Measurements from ENCODE around the gene TRIM24.
"Not testable (repeated sequence)": the region's sequence is repeated elsewhere in the genome, so short reads cannot be mapped to it uniquely, and the experiment has no call there.

TRIM24 gene

GRCh38 chr7:138499340-138499739, 39.3 kb downstream of the TRIM24 start:
- Mint-ChIP-seq H3K36me3 (ENCODE audit: low read depth) (peaks cover 29% of the 10 kb centered on the region), H3K4me1 (ENCODE audit: low read depth) (no peaks in the 10 kb centered on the region), H3K27me3 (ENCODE audit: low read depth) (no peaks in the 10 kb centered on the region), H3K4me3 (no peak overlapping the region), H3K9me3 (peaks cover 10% of the 10 kb centered on the region), H3K27ac (no peak overlapping the region)

GRCh38 chr7:138500303-138500702, 40.2 kb downstream of the TRIM24 start:
- H3K27ac Mint-ChIP-seq; H3K9me3 Mint-ChIP-seq; H3K4me1 Mint-ChIP-seq (ENCODE audit: low read depth); H3K27me3 Mint-ChIP-seq (ENCODE audit: low read depth); H3K4me3 Mint-ChIP-seq: not testable (repeated sequence)
- H3K36me3 Mint-ChIP-seq (ENCODE audit: low read depth) = peaks cover 31% of the 10 kb centered on the region

GRCh38 chr7:138500892-138501291, 40.8 kb downstream of the TRIM24 start:
- no peaks in the 10 kb centered on the region for H3K27me3 Mint-ChIP-seq (ENCODE audit: low read depth)
- peaks cover 10% of the 10 kb centered on the region for H3K9me3 Mint-ChIP-seq
- no peak overlapping the region for H3K27ac Mint-ChIP-seq
- no peaks in the 10 kb centered on the region for H3K4me1 Mint-ChIP-seq (ENCODE audit: low read depth)
- no peak overlapping the region for H3K4me3 Mint-ChIP-seq
- peaks cover 34% of the 10 kb centered on the region for H3K36me3 Mint-ChIP-seq (ENCODE audit: low read depth)

- Mint-ChIP-seq H3K27me3 (ENCODE audit: low read depth) (no peaks in the 10 kb centered on the region), H3K27ac (no peak overlapping the region), H3K9me3 (peaks cover 10% of the 10 kb centered on the region), H3K4me3 (no peak overlapping the region), H3K4me1 (ENCODE audit: low read depth) (peaks cover 5% of the 10 kb centered on the region), H3K36me3 (ENCODE audit: low read depth) (peaks cover 35% of the 10 kb centered on the region)
These were observed 42.1 kb downstream of the TRIM24 start for GRCh38 chr7:138502023-138502767.

- peaks cover 36% of the 10 kb centered on the region for H3K36me3 Mint-ChIP-seq (ENCODE audit: low read depth)
- no peak overlapping the region for H3K4me3 Mint-ChIP-seq
- no peak overlapping the region for H3K27ac Mint-ChIP-seq
- H3K9me3 Mint-ChIP-seq = no peaks in the 10 kb centered on the region
- H3K27me3 Mint-ChIP-seq (ENCODE audit: low read depth) = no peaks in the 10 kb centered on the region
- H3K4me1 Mint-ChIP-seq (ENCODE audit: low read depth) = peaks cover 11% of the 10 kb centered on the region
These were observed 45.4 kb downstream of the TRIM24 start for GRCh38 chr7:138505361-138505873.

- Mint-ChIP-seq H3K4me1 (ENCODE audit: low read depth) (peaks cover 11% of the 10 kb centered on the region), H3K36me3 (ENCODE audit: low read depth) (peaks cover 44% of the 10 kb centered on the region), H3K4me3 (no peak overlapping the region), H3K27me3 (ENCODE audit: low read depth) (no peaks in the 10 kb centered on the region), H3K27ac (no peak overlapping the region), H3K9me3 (peaks cover 3% of the 10 kb centered on the region)
These were observed 46.7 kb downstream of the TRIM24 start for GRCh38 chr7:138506764-138507163.

- Mint-ChIP-seq H3K9me3 (peaks cover 5% of the 10 kb centered on the region), H3K4me1 (ENCODE audit: low read depth) (peaks cover 11% of the 10 kb centered on the region), H3K27ac (no peak overlapping the region), H3K4me3 (no peak overlapping the region), H3K36me3 (ENCODE audit: low read depth) (peaks cover 52% of the 10 kb centered on the region), H3K27me3 (ENCODE audit: low read depth) (no peaks in the 10 kb centered on the region)
These were observed 49.9 kb downstream of the TRIM24 start for GRCh38 chr7:138510003-138510402.

- Mint-ChIP-seq H3K4me1 (ENCODE audit: low read depth) (peaks cover 6% of the 10 kb centered on the region), H3K4me3 (no peak overlapping the region), H3K27ac (no peak overlapping the region), H3K9me3 (peaks cover 5% of the 10 kb centered on the region), H3K36me3 (ENCODE audit: low read depth) (peaks cover 39% of the 10 kb centered on the region), H3K27me3 (ENCODE audit: low read depth) (no peaks in the 10 kb centered on the region)
These were observed 52.2 kb downstream of the TRIM24 start for GRCh38 chr7:138512092-138512858.

- H3K36me3 Mint-ChIP-seq (ENCODE audit: low read depth) = peaks cover 39% of the 10 kb centered on the region
- H3K4me1 Mint-ChIP-seq (ENCODE audit: low read depth) = peaks cover 6% of the 10 kb centered on the region
- no peak overlapping the region for H3K27ac Mint-ChIP-seq
- peaks cover 5% of the 10 kb centered on the region for H3K9me3 Mint-ChIP-seq
- no peak overlapping the region for H3K4me3 Mint-ChIP-seq
- H3K27me3 Mint-ChIP-seq (ENCODE audit: low read depth) = no peaks in the 10 kb centered on the region
These were observed 52.8 kb downstream of the TRIM24 start for GRCh38 chr7:138512885-138513284.

GRCh38 chr7:138513344-138513871, 53.3 kb downstream of the TRIM24 start:
- no peak overlapping the region for H3K27ac Mint-ChIP-seq
- peaks cover 5% of the 10 kb centered on the region for H3K9me3 Mint-ChIP-seq
- peaks cover 6% of the 10 kb centered on the region for H3K4me1 Mint-ChIP-seq (ENCODE audit: low read depth)
- H3K36me3 Mint-ChIP-seq (ENCODE audit: low read depth) = peaks cover 34% of the 10 kb centered on the region
- no peak overlapping the region for H3K4me3 Mint-ChIP-seq
- no peaks in the 10 kb centered on the region for H3K27me3 Mint-ChIP-seq (ENCODE audit: low read depth)

- Mint-ChIP-seq H3K27ac (no peak overlapping the region), H3K9me3 (peaks cover 5% of the 10 kb centered on the region), H3K27me3 (ENCODE audit: low read depth) (no peaks in the 10 kb centered on the region), H3K4me1 (ENCODE audit: low read depth) (peaks cover 6% of the 10 kb centered on the region), H3K4me3 (no peak overlapping the region), H3K36me3 (ENCODE audit: low read depth) (peaks cover 37% of the 10 kb centered on the region)
These were observed 54.0 kb downstream of the TRIM24 start for GRCh38 chr7:138514044-138514443.

- peaks cover 1% of the 10 kb centered on the region for H3K4me1 Mint-ChIP-seq (ENCODE audit: low read depth)
- no peak overlapping the region for H3K4me3 Mint-ChIP-seq
- H3K27ac Mint-ChIP-seq = no peak overlapping the region
- no peaks in the 10 kb centered on the region for H3K27me3 Mint-ChIP-seq (ENCODE audit: low read depth)
- H3K9me3 Mint-ChIP-seq = peaks cover 5% of the 10 kb centered on the region
- H3K36me3 Mint-ChIP-seq (ENCODE audit: low read depth) = peaks cover 42% of the 10 kb centered on the region
These were observed 55.0 kb downstream of the TRIM24 start for GRCh38 chr7:138515001-138515528.

- H3K27ac Mint-ChIP-seq = no peak overlapping the region
- H3K27me3 Mint-ChIP-seq (ENCODE audit: low read depth) = no peaks in the 10 kb centered on the region
- no peak overlapping the region for H3K4me3 Mint-ChIP-seq
- H3K9me3 Mint-ChIP-seq = no peaks in the 10 kb centered on the region
- H3K4me1 Mint-ChIP-seq (ENCODE audit: low read depth) = no peaks in the 10 kb centered on the region
- H3K36me3 Mint-ChIP-seq (ENCODE audit: low read depth) = peaks cover 42% of the 10 kb centered on the region
These were observed 59.2 kb downstream of the TRIM24 start for GRCh38 chr7:138519061-138519798.

- peaks cover 7% of the 10 kb centered on the region for H3K9me3 Mint-ChIP-seq
- H3K4me1 Mint-ChIP-seq (ENCODE audit: low read depth) = no peaks in the 10 kb centered on the region
- no peaks in the 10 kb centered on the region for H3K27me3 Mint-ChIP-seq (ENCODE audit: low read depth)
- H3K36me3 Mint-ChIP-seq (ENCODE audit: low read depth) = peaks cover 48% of the 10 kb centered on the region
- H3K4me3 Mint-ChIP-seq = no peak overlapping the region
- no peak overlapping the region for H3K27ac Mint-ChIP-seq
These were observed 60.7 kb downstream of the TRIM24 start for GRCh38 chr7:138520742-138521141.

Measured in T-helper 1 cell treated with Interleukin-12 subunit alpha and Interleukin-12 subunit beta and Interleukin-4 antibody, amounts not matched to agents 30 μg/mL and 1 μg/mL, for 36 hours (primary cell).